ENCODE data around the gene BSN. TPM values are rescaled to one million over a fixed set of nuclear protein-coding genes. Genes with fewer than 3 reads are reported as not detected.

Gene BSN
- total RNA-seq, 1 experiment from 2014 or later = 0.87 TPM

GRCh38 chr3:49680493-49681231, 126.4 kb downstream of the BSN start:
- TF ChIP-seq POLR2AphosphoS5 (IDR thresholded peaks at IDR 0.05; ENCODE audit: low read depth, low read length) (no peak), CTCF (IDR thresholded peaks at IDR 0.05) (no peak), SIN3A (IDR thresholded peaks at IDR 0.05; ENCODE audit: borderline replicate concordance, insufficient read depth, low read depth, low read length) (no peak), TCF7L2 (IDR thresholded peaks at IDR 0.05; ENCODE audit: low read depth, low read length) (no peak)
- TF ChIP-seq, protein P1, sequence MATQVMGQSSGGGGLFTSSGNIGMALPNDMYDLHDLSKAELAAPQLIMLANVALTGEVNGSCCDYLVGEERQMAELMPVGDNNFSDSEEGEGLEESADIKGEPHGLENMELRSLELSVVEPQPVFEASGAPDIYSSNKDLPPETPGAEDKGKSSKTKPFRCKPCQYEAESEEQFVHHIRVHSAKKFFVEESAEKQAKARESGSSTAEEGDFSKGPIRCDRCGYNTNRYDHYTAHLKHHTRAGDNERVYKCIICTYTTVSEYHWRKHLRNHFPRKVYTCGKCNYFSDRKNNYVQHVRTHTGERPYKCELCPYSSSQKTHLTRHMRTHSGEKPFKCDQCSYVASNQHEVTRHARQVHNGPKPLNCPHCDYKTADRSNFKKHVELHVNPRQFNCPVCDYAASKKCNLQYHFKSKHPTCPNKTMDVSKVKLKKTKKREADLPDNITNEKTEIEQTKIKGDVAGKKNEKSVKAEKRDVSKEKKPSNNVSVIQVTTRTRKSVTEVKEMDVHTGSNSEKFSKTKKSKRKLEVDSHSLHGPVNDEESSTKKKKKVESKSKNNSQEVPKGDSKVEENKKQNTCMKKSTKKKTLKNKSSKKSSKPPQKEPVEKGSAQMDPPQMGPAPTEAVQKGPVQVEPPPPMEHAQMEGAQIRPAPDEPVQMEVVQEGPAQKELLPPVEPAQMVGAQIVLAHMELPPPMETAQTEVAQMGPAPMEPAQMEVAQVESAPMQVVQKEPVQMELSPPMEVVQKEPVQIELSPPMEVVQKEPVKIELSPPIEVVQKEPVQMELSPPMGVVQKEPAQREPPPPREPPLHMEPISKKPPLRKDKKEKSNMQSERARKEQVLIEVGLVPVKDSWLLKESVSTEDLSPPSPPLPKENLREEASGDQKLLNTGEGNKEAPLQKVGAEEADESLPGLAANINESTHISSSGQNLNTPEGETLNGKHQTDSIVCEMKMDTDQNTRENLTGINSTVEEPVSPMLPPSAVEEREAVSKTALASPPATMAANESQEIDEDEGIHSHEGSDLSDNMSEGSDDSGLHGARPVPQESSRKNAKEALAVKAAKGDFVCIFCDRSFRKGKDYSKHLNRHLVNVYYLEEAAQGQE (IDR thresholded peaks at IDR 0.05; ENCODE audit: insufficient read depth in 1 of 2, low read depth in 2 of 2, low read length in 1 of 2) = no peak
- no peak overlapping the region for H3K4me3 ChIP-seq (ENCODE audit: low read depth in 2 of 2, low read length in 2 of 2)
- H3K4me1 ChIP-seq (ENCODE audit: control insufficient read depth, insufficient read depth, low read length) = no peaks in the 10 kb centered on the region
- DNase-seq (ENCODE audit: low read depth, low spot score) (no peak), ATAC-seq (no peak)
- no peaks in the 10 kb centered on the region for H3K9me3 ChIP-seq (ENCODE audit: control insufficient read depth, insufficient read depth, low read depth, low read length)
- intact Hi-C loops (cut with micrococcal nuclease; ENCODE audit: unreplicated experiment) = no loop called here
- BruUV-seq (replicated peaks) = no TSS peak
- POLR2A ChIA-PET = no interaction called here
- in situ Hi-C loops (cut with HindIII; ENCODE audit: low pct_unique_long_range_greater_than_20kb, low sequenced_read_pairs) = no loop called here
- no peak overlapping the region for H3K27ac ChIP-seq (ENCODE audit: low read length)
- CTCF ChIA-PET = no interaction called here
- no peaks in the 10 kb centered on the region for H3K27me3 ChIP-seq (ENCODE audit: control insufficient read depth, insufficient read depth, low read length)
- H3K36me3 ChIP-seq (ENCODE audit: control insufficient read depth, insufficient read depth, low read length) = peaks cover under 1% of the 10 kb centered on the region; the same call in 1 of the 2 replicates

DNA sequence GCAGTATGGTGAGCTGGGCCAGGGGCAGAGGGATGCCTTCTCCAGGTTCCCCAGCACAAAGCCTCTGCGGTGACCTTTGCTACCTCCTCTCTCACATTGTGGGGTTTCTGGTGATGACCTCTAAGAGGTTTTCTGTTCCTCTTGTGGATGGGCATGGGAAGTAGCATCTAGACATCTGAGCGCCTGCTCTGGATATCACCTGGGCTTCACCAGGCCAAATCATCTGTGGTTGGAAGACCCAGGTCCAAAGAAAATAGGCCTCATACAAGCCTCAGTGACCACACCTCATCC, 126.9 kb downstream of the BSN start:
- H3K36me3 ChIP-seq (ENCODE audit: control insufficient read depth, insufficient read depth, low read length) = no peaks in the 10 kb centered on the region
- POLR2A ChIA-PET = no interaction called here
- TF ChIP-seq, protein P1 (IDR thresholded peaks at IDR 0.05; ENCODE audit: insufficient read depth in 1 of 2, low read depth in 2 of 2, low read length in 1 of 2) = no peak
- TF ChIP-seq POLR2AphosphoS5 (IDR thresholded peaks at IDR 0.05; ENCODE audit: low read depth, low read length) (no peak), CTCF (IDR thresholded peaks at IDR 0.05) (no peak)

More for the DNA sequence above, 126.9 kb downstream of the BSN start:
- CTCF ChIA-PET = no interaction called here
- in situ Hi-C loops (cut with HindIII; ENCODE audit: low pct_unique_long_range_greater_than_20kb, low sequenced_read_pairs) = no loop called here
- Histone ChIP-seq H3K27me3 (ENCODE audit: control insufficient read depth, insufficient read depth, low read length) (no peaks in the 10 kb centered on the region), H3K9me3 (ENCODE audit: control insufficient read depth, insufficient read depth, low read depth, low read length) (no peaks in the 10 kb centered on the region), H3K27ac (ENCODE audit: low read length) (no peak overlapping the region), H3K4me3 (ENCODE audit: low read depth in 2 of 2, low read length in 2 of 2) (no peak overlapping the region), H3K4me1 (ENCODE audit: control insufficient read depth, insufficient read depth, low read length) (no peaks in the 10 kb centered on the region)
- intact Hi-C loops (cut with micrococcal nuclease; ENCODE audit: unreplicated experiment) = no loop called here
- no peak for DNase-seq (ENCODE audit: low read depth, low spot score)
- no TSS peak for BruUV-seq (replicated peaks)
- no peak for ATAC-seq
